H54 (cell line): ENCODE results near the gene KCNN4.
A peak's percentile ranks its signal among the peaks of the same experiment; 100 is the strongest.
"Not testable (repeated sequence)": the region's sequence is repeated elsewhere in the genome, so short reads cannot be mapped to it uniquely, and the experiment has no call there.

Experiments used
- DNase-seq: peaks from one replicate; pipeline ENCODE4 v3.0.0; 2011; ENCODE audit warnings: low spot score, mixed read lengths; ENCODE audit not compliant: insufficient read length
- FAIRE-seq: peaks from 3 replicates; lab custom pipeline; 2011; peaks lifted over from hg19 to GRCh38; lab: Jason Lieb, UNC
- POLR2A ChIP-seq: IDR thresholded peaks from 2 replicates; pipeline ENCODE4 v1.6.1; 2011; ENCODE audit warnings: low read depth, mild to moderate bottlenecking, low read length

KCNN4 gene

GRCh38 chr19:43780706-43781525 lies at the start of gene KCNN4:
TSS of gene KCNN4 (minus strand) at chr19:43780973. CDS start at chr19:43780861, 112 bp downstream.
- peak; percentile 92 for DNase-seq
- FAIRE-seq = peak; percentile 64
- TF ChIP-seq POLR2A = peak; percentile 74; the same call in 1 of the 2 replicates

DNA sequence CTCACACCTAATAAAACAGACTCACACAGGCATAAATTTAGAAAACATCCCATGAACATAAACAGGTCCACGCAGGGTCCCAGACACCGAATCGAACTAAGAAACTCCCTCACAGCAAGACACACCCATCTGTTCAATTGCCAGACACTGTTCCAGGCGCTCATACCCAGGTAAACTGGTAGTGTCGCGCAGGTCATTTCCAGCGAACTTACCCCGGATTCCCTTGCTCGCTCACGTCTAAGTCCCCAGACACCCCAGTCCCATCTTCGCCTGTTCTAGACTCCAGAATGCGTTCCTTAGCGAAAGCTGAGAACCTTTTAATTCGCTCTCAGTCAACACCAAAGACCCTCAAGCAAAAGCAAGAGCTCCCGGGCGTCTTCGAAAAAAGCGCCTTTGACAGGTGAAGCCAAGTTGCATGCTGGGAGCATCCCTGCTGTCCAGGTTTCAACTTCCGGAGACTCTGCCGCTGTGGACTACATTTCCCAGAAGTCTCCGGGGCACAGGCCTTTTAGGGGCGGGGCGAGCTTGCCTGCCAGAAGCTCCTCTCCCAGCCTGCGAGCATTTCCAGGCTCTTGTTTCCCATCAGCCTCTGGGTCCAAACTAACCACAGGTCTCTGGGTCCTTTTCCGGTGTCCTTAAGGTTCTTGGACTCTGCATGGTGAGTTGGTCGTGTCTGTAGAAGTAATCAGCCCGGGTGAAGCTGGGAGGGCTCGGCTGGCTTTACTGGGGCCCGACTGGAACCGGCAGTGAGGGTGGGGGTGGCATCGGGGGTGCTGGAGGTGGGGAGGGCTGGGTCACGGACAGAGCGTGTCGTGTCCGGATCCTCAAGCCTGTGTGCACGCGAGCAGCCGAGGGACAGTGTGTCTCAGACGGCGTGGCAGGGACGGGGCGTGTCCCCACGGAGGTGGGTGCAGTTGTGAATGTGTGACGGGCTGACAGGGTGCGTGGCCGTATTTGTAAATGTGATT lies 46.3 kb upstream of the KCNN4 start, which contains the start of gene ZNF283:
TSS of gene ZNF283 (plus strand) at position 535 of the 968 bp plus-strand sequence. CDS start 6,184 bp downstream, outside the sequence.
- FAIRE-seq (peak; percentile 86), DNase-seq (peak; percentile 90)

DNA sequence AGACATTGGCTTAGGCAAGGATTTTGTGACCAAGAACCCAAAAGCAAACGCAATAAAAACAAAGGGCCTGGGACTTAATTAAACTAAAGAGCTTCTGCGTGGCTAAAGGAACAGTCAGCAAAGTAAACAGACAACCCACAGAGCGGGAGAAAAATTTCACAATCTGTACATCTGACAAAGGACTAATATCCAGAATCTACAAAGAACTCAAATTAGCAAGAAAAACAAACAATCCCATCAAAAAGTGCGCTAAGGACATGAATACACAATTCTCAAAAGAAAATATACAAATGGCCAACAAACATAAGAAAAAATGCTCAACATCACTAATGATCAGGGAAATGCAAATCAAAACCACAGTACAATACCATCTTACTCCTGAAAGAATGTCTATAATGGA lies 43.8 kb upstream of the KCNN4 start:
- not testable (repeated sequence) for FAIRE-seq, DNase-seq

More for the DNA sequence above, 46.3 kb upstream of the KCNN4 start, which contains the start of gene ZNF283:
- peak; percentile 41 for TF ChIP-seq POLR2A

- FAIRE-seq, DNase-seq: not testable (repeated sequence)
These were observed 43.1 kb upstream of the KCNN4 start for GRCh38 chr19:43823856-43824255.

- no peak for FAIRE-seq
- no peak for DNase-seq
These were observed 40.1 kb upstream of the KCNN4 start for GRCh38 chr19:43820884-43821215.

DNA sequence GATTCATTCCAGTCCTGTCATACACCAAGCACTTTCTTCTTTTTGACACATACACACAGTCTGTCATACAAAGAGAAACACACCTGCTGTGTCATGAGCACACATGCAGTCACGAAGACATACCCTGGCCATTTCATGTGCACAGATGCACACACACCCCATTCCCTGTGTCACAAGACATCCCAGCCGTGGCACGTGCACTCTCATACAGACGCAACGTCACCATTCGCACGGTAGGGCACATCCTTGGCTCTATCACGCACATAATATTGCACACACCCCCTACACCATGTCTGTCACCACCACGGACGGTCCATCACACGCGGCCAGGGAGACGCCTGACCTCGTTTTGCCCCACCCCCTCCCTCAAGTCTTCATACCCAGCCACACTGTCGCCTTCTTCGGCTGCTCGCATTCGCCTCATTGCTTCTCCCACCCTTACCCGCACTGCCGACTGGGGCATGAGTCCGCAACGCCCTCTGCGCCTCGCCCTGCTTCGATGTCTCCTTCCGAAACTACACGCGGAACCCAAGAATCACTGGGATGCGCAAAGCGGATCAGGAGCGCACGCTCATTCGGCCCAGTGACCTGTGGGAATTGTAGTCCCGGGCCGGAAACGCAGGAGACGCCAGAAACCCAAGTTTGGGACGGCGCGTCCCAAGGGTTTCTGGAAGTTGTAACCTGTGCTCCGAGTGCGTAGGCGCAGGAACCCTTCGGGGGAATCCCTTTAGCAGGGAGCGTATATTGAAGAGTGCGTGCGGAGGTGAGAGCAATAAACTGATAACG lies 39.5 kb upstream of the KCNN4 start:
- FAIRE-seq (no peak), DNase-seq (no peak)
- TF ChIP-seq POLR2A = peak; percentile 37; the same call in 1 of the 2 replicates

More at GRCh38 chr19:43820884-43821215, 40.1 kb upstream of the KCNN4 start:
- TF ChIP-seq POLR2A = no peak

DNA sequence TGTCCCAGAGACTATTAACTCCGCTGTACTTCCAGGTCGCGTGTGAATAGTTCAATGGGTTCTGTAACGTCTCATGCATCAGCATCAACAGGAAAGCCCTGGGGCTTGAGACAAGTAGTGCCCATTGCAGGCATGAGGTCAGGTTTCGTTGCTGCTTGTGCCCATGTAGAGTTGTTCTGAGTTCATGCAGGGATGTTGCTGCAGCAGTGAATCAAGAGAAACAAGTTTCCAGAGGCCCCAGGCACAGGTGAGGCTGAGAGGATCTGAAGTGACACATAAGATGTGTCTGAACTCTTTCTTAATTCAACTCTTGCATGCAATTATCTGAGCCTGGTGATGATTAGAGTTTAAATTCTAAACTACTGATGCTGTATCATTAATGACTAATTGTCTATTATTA lies 37.7 kb upstream of the KCNN4 start:
- no peak for TF ChIP-seq POLR2A
- no peak for DNase-seq
- FAIRE-seq = no peak

DNA sequence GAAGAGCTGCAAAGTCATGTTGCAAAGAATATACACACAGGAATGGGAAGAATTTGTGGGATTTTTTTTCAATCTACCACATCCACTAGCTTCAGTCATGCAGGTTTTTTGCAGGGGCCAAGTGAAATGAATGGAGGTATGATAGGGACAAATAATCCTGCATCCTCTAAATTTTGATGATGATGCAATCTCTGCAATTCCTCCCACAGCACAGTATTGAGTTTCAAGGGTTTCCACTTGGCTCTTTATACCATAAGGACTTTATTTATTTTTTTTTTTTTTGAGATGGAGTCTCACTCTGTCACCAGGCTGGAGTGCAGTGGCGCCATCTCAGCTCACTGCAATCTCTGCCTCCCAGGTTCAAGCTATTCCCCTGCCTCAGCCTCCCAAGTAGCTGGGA lies 36.7 kb upstream of the KCNN4 start:
- FAIRE-seq = not testable (repeated sequence)

GRCh38 chr19:43814663-43815352 lies 34.0 kb upstream of the KCNN4 start:
- no peak for TF ChIP-seq POLR2A
- FAIRE-seq (no peak), DNase-seq (no peak)

More for the DNA sequence above, 36.7 kb upstream of the KCNN4 start:
- DNase-seq = not testable (repeated sequence)

DNA sequence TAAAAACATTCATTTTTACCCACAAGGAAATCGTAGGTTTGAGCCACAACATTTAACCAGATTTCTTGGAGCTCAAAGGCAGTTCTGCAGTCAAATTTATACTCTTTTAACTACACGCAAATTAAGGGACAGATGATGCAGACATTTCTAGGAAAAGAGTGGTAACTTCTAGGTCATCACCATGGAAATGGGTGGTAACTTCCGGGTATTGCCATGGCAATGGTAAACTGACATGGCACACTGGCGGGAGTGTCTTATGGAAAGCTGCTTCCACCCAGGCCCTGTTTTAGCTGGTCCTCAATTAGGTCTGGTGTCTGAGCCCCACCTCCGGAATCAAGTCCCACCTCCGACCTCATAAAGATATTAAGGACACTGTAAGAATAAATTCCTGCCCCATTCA lies 31.9 kb upstream of the KCNN4 start:
- FAIRE-seq (no peak), DNase-seq (no peak)

GRCh38 chr19:43812259-43812658 lies 31.5 kb upstream of the KCNN4 start:
- no peak for DNase-seq
- FAIRE-seq = no peak
- TF ChIP-seq POLR2A = no peak

More for the DNA sequence above, 31.9 kb upstream of the KCNN4 start:
- TF ChIP-seq POLR2A = no peak

GRCh38 chr19:43811837-43812236 lies 31.1 kb upstream of the KCNN4 start:
- FAIRE-seq = no peak
- TF ChIP-seq POLR2A = no peak
- no peak for DNase-seq
